Left ventricle myocardium superior (tissue), 1 donor: ENCODE results near the gene GANC. TPM values are rescaled to one million over a fixed set of nuclear protein-coding genes. Genes with fewer than 3 reads are reported as not detected.
"Not testable (repeated sequence)": the region's sequence is repeated elsewhere in the genome, so short reads cannot be mapped to it uniquely, and the experiment has no call there.

Source experiments
- ATAC-seq: fragments of 200-7000 bp; cut with Tn5 transposase; one replicate; pipeline ENCODE4 v1.9.1; 2020; ENCODE audit warnings: mild to moderate bottlenecking, moderate library complexity
- DNase-seq: peaks from one replicate; pipeline ENCODE4 v3.0.0-alpha.2; 2020
- intact Hi-C: fragments of 100-400 bp; cut with micrococcal nuclease; formaldehyde crosslinking; loops from one replicate; pipeline ENCODE4 v1.11.0; 2022
- long read RNA-seq: library from polyadenylated mRNA; unstranded; transcript quantifications from one replicate; pipeline ENCODE4 v2.0.0, GENCODE V29; 2021
- total RNA-seq: library from RNA; stranded (reverse); fragmentation: NEBNext Ultra II Directional; extraction: Animal tissue kit (Norgen Biotek cat#: 25700); gene quantifications from one replicate; pipeline ENCODE4 v1.2.1, GENCODE V29; 2021
- donor health status: DM: no; HTN: yes; CAD: no; lungs with severe emphysema.

The GANC gene, protein sequence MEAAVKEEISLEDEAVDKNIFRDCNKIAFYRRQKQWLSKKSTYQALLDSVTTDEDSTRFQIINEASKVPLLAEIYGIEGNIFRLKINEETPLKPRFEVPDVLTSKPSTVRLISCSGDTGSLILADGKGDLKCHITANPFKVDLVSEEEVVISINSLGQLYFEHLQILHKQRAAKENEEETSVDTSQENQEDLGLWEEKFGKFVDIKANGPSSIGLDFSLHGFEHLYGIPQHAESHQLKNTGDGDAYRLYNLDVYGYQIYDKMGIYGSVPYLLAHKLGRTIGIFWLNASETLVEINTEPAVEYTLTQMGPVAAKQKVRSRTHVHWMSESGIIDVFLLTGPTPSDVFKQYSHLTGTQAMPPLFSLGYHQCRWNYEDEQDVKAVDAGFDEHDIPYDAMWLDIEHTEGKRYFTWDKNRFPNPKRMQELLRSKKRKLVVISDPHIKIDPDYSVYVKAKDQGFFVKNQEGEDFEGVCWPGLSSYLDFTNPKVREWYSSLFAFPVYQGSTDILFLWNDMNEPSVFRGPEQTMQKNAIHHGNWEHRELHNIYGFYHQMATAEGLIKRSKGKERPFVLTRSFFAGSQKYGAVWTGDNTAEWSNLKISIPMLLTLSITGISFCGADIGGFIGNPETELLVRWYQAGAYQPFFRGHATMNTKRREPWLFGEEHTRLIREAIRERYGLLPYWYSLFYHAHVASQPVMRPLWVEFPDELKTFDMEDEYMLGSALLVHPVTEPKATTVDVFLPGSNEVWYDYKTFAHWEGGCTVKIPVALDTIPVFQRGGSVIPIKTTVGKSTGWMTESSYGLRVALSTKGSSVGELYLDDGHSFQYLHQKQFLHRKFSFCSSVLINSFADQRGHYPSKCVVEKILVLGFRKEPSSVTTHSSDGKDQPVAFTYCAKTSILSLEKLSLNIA (N-terminal part only)
- 16.4 TPM for total RNA-seq
- long read RNA-seq, partial matches to known transcripts = 1 of 4 reads
- long read RNA-seq, other reads (novel, unspliced or antisense) = 2 of 4 reads

DNA sequence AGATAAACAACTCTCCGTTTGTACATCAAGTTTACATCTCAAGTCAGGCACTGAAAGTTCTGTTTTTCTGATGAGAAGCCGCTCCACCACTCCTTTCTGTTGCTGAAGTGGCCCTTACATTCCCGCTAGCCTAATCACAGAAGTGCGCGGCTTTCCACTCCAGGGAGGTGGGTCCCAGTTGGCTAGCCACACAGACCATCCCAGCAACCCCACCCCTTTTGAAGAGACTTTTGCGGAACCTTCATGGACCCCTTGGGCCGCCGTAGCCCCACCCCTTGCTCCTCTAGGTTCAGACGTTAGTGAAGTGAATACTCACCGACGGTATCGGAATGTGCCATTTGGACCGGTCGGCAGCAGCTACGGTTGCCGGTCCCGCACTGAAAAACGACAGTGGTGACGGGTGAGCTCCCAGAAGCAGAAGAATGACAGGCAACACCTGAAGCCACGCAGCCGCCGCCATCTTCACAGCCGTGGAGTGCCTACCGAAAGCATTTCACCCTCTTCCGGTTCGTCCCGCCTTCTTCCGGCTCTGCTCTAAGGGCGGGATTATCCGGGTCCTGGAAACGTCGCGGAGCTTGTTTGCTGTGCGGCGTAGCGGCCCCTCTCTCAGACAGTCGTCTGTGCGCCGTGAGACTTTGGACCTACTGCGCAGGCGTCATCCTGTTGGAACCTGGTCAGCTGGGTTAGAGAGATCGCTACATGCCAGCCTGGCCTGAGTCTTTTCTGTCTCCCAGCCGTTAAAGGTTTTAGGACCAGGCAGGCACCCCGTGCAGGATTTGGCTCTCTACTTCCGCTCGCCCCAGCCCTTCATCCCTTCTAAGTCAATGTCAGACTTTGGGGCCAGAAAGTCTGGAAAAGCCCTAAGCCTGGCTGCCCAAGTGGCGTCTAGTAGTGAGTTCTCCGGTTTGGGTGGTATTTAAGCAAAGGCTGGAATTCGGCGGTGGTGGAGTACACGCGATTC, at the start of gene GANC, which contains the start of gene TMEM87A:
GANC (plus strand) TSS at position 263 of the 961 bp plus-strand sequence. CDS start 1,281 bp downstream, outside the sequence.
TMEM87A (minus strand) TSS at position 495 of the 961 bp plus-strand sequence; CDS start at position 460, 35 bp downstream.
- DNase-seq (peak; percentile 97), ATAC-seq (peak; percentile 98)
- intact Hi-C loops = no loop called here

DNA sequence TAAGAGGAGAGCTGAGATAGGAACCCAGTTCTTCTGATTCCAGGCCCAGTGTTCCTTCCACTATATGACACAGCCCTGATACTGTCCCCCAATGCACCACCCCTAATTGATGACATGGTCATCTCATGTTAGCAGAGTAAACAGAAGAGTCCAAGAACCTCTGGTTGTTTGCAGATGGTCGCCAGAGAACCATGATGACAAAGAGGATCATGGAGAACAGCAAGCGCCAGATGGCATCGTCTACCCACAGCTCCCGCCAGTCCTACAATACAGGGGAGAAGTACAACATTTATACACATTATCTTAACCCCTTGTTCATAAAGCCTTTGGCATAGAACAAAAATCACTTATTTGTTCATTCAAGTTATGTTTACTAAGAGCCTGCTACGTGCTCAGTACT, 46.4 kb upstream of the GANC start:
- intact Hi-C loops = no loop called here
- no peak for DNase-seq
- no peak for ATAC-seq

DNA sequence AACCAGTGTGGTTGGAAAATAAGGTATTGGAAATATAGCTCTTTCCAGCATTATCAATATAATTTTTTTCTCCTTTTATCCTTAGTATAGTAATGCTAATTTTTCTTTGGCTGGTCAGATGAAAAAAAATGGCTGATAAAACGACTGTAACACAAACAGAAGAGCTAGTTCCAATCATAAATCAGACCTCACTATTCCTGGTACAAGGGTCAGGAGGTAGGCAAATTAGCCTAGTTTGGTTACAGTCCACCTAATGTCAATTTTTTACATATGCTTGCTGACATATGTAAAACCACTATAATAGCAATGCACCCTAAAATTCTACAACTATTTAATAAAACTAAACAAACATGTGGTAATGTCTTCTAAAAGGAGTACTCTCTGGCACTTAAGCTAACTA, 45.0 kb upstream of the GANC start:
- intact Hi-C loops = no loop called here
- ATAC-seq (no peak), DNase-seq (no peak)

DNA sequence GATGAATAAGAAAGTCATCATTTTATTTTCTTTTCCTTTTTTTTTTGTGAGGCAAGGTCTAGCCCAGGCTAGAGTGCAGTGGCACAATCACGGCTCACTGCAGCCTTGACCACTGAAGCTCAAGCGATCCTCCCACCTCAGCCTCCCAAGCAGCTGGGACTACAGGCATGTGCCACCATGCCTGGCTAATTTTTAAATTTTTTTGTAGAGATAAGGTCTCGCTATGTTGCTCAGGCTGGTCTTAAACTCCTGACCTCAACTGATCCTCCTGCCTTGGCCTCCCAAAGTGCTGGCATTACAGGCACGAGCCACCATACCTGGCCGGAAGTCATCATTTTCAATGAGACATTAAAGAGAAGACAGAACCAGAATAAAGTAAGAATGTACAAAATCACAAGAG, 44.0 kb upstream of the GANC start:
- DNase-seq, ATAC-seq, intact Hi-C loops: not testable (repeated sequence)

DNA sequence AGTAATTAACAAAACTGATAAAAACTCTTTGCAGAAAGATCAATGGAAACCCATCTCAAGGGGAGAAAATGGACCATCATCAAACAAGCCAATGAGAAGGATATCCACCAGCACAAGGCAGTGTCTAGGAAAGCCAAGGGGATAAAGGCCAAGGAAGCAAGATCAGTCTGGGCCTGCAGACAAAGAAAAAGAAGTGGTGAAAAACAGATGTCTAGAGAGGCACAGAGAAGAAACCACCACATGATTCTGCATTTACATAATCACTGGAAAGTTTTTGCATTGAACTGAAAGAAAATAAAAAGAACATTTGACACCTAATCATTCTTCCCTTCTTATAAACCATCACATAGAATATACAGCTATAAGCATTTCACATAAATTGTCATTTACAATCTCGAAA, 41.9 kb upstream of the GANC start:
- intact Hi-C loops = no loop called here
- no peak for ATAC-seq

DNA sequence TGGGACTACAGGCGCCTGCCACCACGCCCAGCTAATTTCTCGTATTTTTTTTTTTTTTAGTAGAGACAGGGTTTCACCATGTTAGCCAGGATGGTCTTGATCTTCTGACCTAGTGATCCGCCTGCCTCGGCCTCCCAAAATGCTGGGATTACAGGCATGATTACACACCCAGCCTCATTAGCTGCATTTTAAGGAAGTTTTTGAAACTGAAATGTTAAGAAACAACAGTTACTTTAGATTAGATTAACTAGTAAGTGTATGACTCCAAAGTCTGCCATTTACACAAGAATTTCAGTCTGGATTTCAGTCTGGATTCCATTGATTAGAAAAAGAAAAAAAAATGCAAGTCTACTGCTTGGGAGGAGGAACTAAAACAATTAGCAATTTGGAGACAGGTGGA, 40.4 kb upstream of the GANC start:
- ATAC-seq (no peak), DNase-seq (no peak)
- intact Hi-C loops = no loop called here

More for the DNA sequence above, 41.9 kb upstream of the GANC start:
- no peak for DNase-seq

DNA sequence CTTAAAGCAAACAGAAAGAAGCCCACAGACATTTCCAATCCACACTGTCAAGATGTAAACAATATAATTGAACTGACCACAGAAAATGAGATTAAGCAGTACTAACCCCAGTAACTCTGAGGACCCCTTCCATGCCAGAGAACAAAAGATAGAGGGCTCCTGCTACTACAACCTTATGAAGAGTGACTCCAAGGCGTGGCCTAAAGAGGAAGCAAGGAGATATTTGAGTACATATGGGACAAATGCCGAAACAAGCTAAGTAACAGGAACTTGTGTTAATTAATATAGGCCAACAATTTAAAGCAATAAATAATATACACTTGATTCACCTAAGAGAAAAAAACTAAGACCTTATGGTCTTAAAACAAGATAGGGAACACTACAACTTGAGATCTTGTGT, 39.9 kb upstream of the GANC start:
- ATAC-seq = no peak

DNA sequence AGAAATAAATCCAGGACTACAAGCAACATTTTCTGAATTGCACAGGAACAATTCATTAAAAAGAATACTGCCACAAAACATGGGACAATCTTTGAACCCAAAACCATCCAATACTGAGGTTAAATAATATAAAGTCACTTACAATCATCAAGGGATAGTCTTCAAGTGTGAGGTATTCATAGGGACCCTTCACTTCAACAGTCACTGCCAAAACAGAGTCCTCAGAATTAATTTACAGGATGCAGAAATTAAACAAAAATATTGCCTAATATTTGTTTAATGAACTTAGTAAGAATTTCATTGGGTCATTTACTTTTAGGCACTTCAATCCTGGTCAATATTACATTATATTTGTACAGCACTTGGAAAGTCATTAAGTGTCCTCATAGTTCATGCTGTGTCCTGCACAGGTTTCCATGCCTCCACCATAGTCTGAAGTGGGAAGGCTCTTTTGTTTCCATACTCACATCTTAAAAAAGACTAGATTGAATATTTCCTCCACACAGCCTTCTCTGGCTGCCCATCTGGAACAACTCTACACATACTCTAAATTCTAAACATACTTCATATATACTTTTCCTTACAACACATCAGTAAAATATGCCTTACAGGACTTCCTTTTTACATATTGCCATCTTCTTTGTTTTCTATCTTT, 33.3 kb upstream of the GANC start:
- ATAC-seq = no peak
- intact Hi-C loops = no loop called here
- no peak for DNase-seq

More for the DNA sequence above, 39.9 kb upstream of the GANC start:
- intact Hi-C loops = no loop called here
- no peak for DNase-seq

DNA sequence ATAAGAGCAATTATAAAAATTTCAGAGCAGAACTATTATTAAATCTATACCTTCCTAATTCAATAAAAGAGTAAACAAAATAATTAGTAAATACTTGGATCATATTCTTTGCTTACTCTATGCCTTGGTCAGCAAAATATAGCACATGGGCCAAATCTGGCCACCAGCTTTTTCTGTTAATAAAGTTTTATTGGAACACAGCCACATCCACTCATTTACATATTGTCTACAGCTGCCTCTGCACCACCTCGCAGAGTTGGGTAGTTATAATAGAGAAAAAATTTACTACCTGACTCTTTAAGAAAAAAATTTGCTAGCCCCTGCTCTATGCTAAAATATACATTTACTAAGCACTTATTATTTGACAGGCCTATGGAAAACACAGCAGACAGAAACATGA, 32.2 kb upstream of the GANC start:
- intact Hi-C loops = no loop called here
- ATAC-seq = no peak
- DNase-seq = no peak

DNA sequence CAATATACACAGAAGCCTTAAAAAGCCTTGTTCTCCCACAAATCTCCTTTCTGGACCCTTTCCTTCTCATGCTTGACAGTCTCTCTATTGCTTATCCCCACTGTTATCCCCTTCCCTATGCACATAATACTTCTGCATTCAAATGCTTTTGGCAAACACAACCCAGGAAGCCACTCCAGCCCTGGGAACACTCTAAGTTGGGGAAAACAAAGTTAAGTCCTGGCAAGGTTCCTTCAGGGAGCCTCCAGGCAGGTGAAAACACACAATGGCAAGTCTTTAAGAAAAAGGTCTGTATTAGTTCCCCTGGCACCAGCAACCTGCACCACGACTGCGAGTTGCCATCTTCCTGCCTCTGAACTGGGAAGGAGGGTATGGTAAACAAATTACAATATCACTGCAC, 19.7 kb upstream of the GANC start:
- DNase-seq (no peak), ATAC-seq (no peak)
- intact Hi-C loops = no loop called here

DNA sequence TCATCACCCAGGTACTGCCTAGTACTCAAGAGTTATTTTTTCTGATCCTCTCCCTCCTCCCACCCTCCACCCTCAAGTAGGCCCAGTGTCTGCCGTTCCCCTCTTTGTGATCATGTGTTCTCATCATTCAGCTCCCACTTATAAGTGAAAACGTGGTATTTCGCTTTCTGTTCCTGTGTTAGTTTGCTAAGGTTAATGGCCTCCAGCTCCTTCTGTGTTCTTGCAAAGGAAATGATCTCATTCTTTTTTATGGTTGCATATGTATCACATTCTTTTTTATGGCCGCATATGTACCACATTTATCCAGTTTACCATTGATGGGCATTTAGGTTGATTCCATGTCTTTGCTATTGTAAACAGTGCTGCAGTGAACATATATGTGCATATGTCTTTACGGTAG, 8.2 kb upstream of the GANC start:
- DNase-seq = no peak
- no peak for ATAC-seq
- intact Hi-C loops = no loop called here

DNA sequence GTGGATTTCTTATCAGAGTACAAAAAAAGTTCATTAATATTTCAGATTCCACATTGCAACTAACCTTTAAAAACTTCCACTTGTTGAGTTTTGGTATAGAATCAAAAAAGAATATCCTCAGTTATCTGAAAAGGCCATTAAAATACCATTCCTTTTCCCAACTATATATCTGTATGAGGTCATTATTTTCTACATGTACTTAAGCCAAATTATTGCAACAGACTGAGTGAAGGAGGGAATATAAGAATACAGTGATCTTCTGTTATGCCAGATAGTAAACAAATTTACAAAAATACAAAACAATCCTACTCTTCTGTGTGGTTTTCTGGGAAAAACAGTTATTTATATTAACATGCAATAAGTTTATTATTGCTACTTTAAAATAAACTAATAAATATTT, 5.7 kb upstream of the GANC start:
- ATAC-seq (no peak), DNase-seq (no peak)
- intact Hi-C loops = no loop called here

DNA sequence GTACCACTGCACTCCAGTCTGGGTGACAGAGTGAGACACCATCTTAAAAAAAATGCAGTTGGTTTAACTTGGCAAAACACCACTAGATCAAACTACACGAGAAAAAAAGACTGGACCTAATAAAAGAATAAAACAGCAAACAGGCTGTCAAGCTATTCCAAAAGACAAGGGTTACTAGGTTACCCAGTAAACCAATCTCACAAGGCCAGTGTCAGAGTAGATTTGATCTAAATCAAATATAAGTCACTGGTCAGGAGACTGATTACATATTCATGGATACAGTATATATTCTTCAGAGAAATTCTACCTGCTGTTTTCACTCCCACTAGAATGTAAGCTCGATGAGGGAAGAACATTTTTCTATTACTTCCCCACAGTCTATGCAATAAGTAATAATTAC, 2.5 kb upstream of the GANC start:
- no peak for DNase-seq
- no peak for ATAC-seq
- intact Hi-C loops = no loop called here

DNA sequence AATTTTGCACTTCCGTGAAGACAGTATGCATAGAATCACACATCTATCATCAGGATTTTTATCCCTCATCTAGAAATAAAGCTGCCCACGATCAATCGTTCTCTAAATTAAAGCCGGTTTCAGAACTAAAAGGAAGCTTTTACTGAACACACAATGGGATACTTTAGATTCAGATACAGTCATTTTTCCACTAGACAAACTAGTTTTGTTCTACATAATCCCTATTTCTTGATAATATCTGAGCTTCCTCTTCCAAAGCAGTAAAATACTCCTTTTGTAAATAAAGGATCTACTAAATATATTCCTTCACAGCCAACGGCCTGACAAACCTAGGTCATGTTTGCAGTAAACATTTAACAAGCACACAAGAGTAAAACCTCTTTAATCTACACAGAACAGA, 2.0 kb upstream of the GANC start:
- no peak for ATAC-seq
- intact Hi-C loops = no loop called here

DNA sequence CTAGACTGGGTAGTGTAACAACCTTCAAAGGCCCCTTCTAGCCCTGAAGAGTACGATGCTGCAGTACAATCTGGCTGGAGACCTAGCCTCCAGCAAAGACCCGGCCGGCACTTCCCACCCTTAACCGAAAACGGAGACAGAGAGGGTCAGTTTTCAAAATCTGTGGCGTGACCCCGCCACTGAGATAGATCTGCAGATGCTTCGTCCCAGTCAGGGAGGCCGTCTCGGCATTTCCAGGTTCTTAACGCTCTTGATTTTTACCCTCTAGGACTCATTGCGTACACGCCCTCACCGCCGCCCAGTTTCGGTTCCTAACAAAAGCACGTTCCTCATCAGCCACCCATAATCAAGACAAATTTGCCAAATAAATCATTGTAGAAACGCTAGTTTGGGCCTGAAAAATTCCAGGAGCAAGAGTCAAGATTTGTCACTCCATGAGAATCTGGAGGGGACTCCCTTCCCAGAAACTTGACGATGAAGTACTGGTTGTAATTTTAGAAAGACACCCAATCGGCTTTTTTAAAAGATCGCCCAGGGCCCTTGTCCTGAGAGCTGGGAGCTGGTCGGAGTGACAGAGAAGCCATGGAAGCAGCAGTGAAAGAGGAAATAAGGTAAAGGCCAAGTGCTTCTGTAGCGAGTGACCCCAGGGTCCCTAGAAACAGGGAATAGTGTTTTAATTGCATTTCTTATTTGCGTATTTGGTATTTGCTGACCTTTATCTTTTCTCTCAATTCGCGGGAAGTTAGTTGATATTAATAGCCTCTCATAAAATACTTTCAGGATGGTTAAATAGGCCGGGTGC, 1.1 kb downstream of the GANC start:
- ATAC-seq (peak; percentile 48), DNase-seq (peak; percentile 78)
- intact Hi-C loops = no loop called here

More for the DNA sequence above, 2.0 kb upstream of the GANC start:
- DNase-seq = no peak

DNA sequence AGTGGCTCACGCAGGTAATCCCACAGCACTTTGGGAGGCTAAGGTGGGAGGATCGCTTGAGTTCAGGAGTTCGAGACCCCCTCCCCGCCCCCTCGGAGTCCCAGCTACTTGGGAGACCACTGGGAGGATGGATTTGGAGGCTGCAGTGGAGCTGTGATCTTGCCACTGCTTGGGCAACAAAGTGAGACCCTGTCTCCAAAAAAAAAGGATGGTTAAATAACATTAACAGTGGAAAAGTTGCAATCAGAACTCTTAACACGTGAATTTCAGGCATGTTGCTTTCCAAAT, 1.6 kb downstream of the GANC start:
- intact Hi-C loops = no loop called here
- ATAC-seq = no peak
- no peak for DNase-seq

DNA sequence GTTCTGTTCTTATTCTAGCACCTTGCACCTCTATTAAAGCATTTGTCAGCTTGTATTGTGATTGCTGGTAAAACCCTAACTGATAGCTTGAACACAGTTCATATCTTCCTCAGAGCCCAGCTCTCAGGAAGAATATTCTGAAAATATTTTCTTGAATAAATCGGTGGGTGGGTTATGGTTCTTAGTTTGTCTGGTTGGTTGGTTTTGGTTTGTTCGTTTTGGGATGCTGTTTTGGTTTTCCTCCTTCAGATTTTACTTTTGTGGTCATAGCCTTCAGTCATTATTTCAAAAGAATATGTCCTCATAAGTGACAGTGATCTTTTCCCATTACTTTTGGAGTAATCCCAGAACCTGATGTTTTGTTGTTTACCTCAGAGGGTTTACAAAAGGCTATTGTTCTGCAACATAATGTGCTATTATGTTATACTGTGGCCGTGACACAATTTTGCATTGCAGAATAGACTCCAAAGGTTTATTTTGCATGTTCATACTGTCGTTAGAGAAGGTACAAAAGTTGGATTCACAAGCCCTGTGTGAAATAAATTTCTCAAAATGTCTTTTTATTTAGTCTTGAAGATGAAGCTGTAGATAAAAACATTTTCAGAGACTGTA, 2.9 kb downstream of the GANC start:
- DNase-seq (no peak), ATAC-seq (no peak)
- intact Hi-C loops = no loop called here
